ENCODE data around the gene OPA3. TPM values are rescaled to one million over a fixed set of nuclear protein-coding genes. Genes with fewer than 3 reads are reported as not detected.

OPA3 gene
- total RNA-seq, 1 experiment from 2014 or later, result 17.7 TPM

DNA sequence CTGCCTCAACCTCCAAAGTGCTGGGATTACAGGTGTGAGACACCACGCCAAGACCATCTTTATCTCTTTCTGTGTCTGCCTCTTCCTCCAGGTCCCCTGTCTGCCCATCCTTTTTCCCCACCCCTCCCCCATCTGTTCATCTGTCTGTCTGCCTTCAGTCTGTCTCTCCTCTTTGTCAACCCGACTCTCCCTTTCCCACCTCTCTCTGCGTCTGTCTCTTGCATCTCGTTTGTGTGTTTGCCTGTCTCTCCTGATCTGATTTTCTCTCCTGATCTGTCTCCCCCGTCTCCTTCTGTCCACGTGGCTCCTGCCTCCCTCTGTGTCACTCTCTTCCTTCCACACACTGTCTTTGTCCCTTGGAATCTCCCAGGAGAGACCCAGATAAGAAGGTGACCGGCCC, 67.4 kb downstream of the OPA3 start:
- no TSS peak for BruUV-seq (replicated peaks)
- Histone ChIP-seq H3K9me3 (no peaks in the 10 kb centered on the region), H3K4me3 (ENCODE audit: low read depth, low read length) (no peak overlapping the region), H3K27me3 (replicated peaks; ENCODE audit: control insufficient read depth, insufficient read depth, low read length) (no peaks in the 10 kb centered on the region), H3K36me3 (ENCODE audit: control insufficient read depth, insufficient read depth, low read length) (0 out of 2 replicates have a peak, but pooled peaks cover 3% of the 10 kb centered on the region), H3K4me1 (peaks cover 24% of the 10 kb centered on the region)
- Mint-ChIP-seq H3K4me1 (ENCODE audit: low read depth, unreplicated experiment) (peaks cover 15% of the 10 kb centered on the region), H3K9me3 (ENCODE audit: unreplicated experiment) (no peaks in the 10 kb centered on the region), H3K36me3 (ENCODE audit: insufficient read depth, unreplicated experiment) (peaks cover 56% of the 10 kb centered on the region), H3K27me3 (ENCODE audit: insufficient read depth, unreplicated experiment) (no peaks in the 10 kb centered on the region), H3K27ac (ENCODE audit: unreplicated experiment) (no peak overlapping the region), H3K4me3 (ENCODE audit: unreplicated experiment) (no peak overlapping the region)
- TF ChIP-seq, protein P1, sequence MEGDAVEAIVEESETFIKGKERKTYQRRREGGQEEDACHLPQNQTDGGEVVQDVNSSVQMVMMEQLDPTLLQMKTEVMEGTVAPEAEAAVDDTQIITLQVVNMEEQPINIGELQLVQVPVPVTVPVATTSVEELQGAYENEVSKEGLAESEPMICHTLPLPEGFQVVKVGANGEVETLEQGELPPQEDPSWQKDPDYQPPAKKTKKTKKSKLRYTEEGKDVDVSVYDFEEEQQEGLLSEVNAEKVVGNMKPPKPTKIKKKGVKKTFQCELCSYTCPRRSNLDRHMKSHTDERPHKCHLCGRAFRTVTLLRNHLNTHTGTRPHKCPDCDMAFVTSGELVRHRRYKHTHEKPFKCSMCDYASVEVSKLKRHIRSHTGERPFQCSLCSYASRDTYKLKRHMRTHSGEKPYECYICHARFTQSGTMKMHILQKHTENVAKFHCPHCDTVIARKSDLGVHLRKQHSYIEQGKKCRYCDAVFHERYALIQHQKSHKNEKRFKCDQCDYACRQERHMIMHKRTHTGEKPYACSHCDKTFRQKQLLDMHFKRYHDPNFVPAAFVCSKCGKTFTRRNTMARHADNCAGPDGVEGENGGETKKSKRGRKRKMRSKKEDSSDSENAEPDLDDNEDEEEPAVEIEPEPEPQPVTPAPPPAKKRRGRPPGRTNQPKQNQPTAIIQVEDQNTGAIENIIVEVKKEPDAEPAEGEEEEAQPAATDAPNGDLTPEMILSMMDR (IDR thresholded peaks at IDR 0.05; ENCODE audit: insufficient read depth in 1 of 2, low read depth in 1 of 2, low read length in 1 of 2, severe bottlenecking in 1 of 2, unreplicated experiment in 1 of 2), result no peak
- ChIA-PET POLR2A (no interaction called here), CTCF (no interaction called here)
- DNase-seq, result no peak
- intact Hi-C loops (cut with micrococcal nuclease; ENCODE audit: unreplicated experiment), result no loop called here

- Histone ChIP-seq H3K4me1 (peaks cover 18% of the 10 kb centered on the region), H3K27me3 (replicated peaks; ENCODE audit: control insufficient read depth, insufficient read depth, low read length) (no peaks in the 10 kb centered on the region), H3K4me3 (ENCODE audit: low read depth, low read length) (no peak overlapping the region), H3K9me3 (no peaks in the 10 kb centered on the region), H3K36me3 (ENCODE audit: control insufficient read depth, insufficient read depth, low read length) (0 out of 2 replicates have a peak, but pooled peaks cover 3% of the 10 kb centered on the region)
- Mint-ChIP-seq H3K4me1 (ENCODE audit: low read depth, unreplicated experiment) (peaks cover 15% of the 10 kb centered on the region), H3K36me3 (ENCODE audit: insufficient read depth, unreplicated experiment) (peaks cover 62% of the 10 kb centered on the region), H3K27me3 (ENCODE audit: insufficient read depth, unreplicated experiment) (no peaks in the 10 kb centered on the region), H3K27ac (ENCODE audit: unreplicated experiment) (no peak overlapping the region), H3K4me3 (ENCODE audit: unreplicated experiment) (no peak overlapping the region), H3K9me3 (ENCODE audit: unreplicated experiment) (no peaks in the 10 kb centered on the region)
- intact Hi-C loops (cut with micrococcal nuclease; ENCODE audit: unreplicated experiment), result no loop called here
- CTCF ChIA-PET, result no interaction called here
- BruUV-seq (replicated peaks), result no TSS peak
- POLR2A ChIA-PET, result no interaction called here
- TF ChIP-seq, protein P1 (IDR thresholded peaks at IDR 0.05; ENCODE audit: insufficient read depth in 1 of 2, low read depth in 1 of 2, low read length in 1 of 2, severe bottlenecking in 1 of 2, unreplicated experiment in 1 of 2), result no peak
- no peak for DNase-seq
These were observed 68.7 kb downstream of the OPA3 start for GRCh38 chr19:45515807-45516401.

- Histone ChIP-seq H3K9me3 (no peaks in the 10 kb centered on the region), H3K27me3 (replicated peaks; ENCODE audit: control insufficient read depth, insufficient read depth, low read length) (no peaks in the 10 kb centered on the region), H3K36me3 (ENCODE audit: control insufficient read depth, insufficient read depth, low read length) (0 out of 2 replicates have a peak, but pooled peaks cover 3% of the 10 kb centered on the region), H3K4me1 (peaks cover 17% of the 10 kb centered on the region), H3K4me3 (ENCODE audit: low read depth, low read length) (no peak overlapping the region)
- BruUV-seq (replicated peaks), result no TSS peak
- peaks cover 62% of the 10 kb centered on the region for H3K36me3 Mint-ChIP-seq (ENCODE audit: insufficient read depth, unreplicated experiment)
- H3K4me1 Mint-ChIP-seq (ENCODE audit: low read depth, unreplicated experiment), result peaks cover 15% of the 10 kb centered on the region
- H3K9me3 Mint-ChIP-seq (ENCODE audit: unreplicated experiment), result no peaks in the 10 kb centered on the region
- H3K27me3 Mint-ChIP-seq (ENCODE audit: insufficient read depth, unreplicated experiment), result no peaks in the 10 kb centered on the region
- POLR2A ChIA-PET, result interaction anchor here (0.6 kb wide), 1 partner anchor 29 kb away, joined by 3 read pairs; no protein-coding TSS in a partner anchor
- no peak overlapping the region for H3K27ac Mint-ChIP-seq (ENCODE audit: unreplicated experiment)
- intact Hi-C loops (cut with micrococcal nuclease; ENCODE audit: unreplicated experiment), result no loop called here
- TF ChIP-seq, protein P1 (IDR thresholded peaks at IDR 0.05; ENCODE audit: insufficient read depth in 1 of 2, low read depth in 1 of 2, low read length in 1 of 2, severe bottlenecking in 1 of 2, unreplicated experiment in 1 of 2), result no peak
- CTCF ChIA-PET, result no interaction called here
- no peak overlapping the region for H3K4me3 Mint-ChIP-seq (ENCODE audit: unreplicated experiment)
- no peak for DNase-seq
These were observed 69.4 kb downstream of the OPA3 start for GRCh38 chr19:45515081-45515624.

All from Caco-2 (cell line).